ENCODE results near the gene SEC31B. TPM values are rescaled to one million over a fixed set of nuclear protein-coding genes. Genes with fewer than 3 reads are reported as not detected.
A peak's percentile ranks its signal among the peaks of the same experiment; 100 is the strongest.

Gene SEC31B
- polyA plus RNA-seq: under 1 TPM in 2 of 3 donors, not detected in 1; 0.18 to 0.57 TPM

GRCh38 chr10:100519311-100520051 is at the start of gene SEC31B:
Gene SEC31B (minus strand): TSS chr10:100519861. CDS start chr10:100516952, 2,909 bp downstream.
- Mint-ChIP-seq H3K27ac (no peak within 1 kb of the TSS), H3K36me3 (peaks cover 13 to 34% (median 18%) of the 10 kb centered on the region in 3 donors), H3K4me1 (peaks cover 9 to 20% of the 10 kb centered on the region in 2 donors), H3K27me3 (ENCODE audit: low read depth in 3 of 3) (peaks cover 0 to 6% (median 0%) of the 10 kb centered on the region in 3 donors), H3K4me3 (peak within 1 kb of the TSS in 1 of 5 donors; percentile 46), H3K9me3 (no peaks in the 10 kb centered on the region)
- no peak for DNase-seq

GRCh38 chr10:100568912-100569311 is 49.3 kb upstream of the SEC31B start:
- Mint-ChIP-seq H3K4me3 (no peak overlapping the region), H3K4me1 (no peaks in the 10 kb centered on the region), H3K36me3 (no peaks in the 10 kb centered on the region), H3K9me3 (no peaks in the 10 kb centered on the region), H3K27me3 (ENCODE audit: low read depth in 3 of 3) (peaks cover 5 to 15% (median 7%) of the 10 kb centered on the region in 3 donors), H3K27ac (no peak overlapping the region)
- DNase-seq: no peak

DNA sequence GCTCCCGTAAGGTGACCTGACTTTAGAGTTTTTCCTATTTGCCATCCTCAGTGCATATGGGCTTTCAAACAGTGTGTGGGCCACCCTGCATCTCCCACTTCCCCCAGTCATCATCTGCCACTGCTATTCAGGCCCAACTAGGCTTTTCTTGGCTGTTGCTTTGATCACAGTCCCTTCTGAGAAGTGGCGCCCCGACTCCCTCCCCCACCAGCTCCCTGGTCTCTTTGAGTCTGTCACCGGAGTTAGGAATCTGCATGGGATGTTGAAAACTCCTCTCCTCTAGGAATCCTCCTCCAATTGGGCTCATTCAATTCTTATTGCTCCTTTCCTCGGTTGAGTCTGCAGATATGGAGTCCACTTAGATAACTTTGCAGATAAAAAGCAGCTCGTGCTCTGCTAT is 48.2 kb upstream of the SEC31B start:
- no peaks in the 10 kb centered on the region for H3K36me3 Mint-ChIP-seq
- peaks cover 4 to 17% (median 6%) of the 10 kb centered on the region in 3 donors for H3K27me3 Mint-ChIP-seq (ENCODE audit: low read depth in 3 of 3)
- no peak overlapping the region for H3K27ac Mint-ChIP-seq
- peaks cover 0 to 4% of the 10 kb centered on the region in 2 donors for H3K4me1 Mint-ChIP-seq
- no peak for DNase-seq
- H3K9me3 Mint-ChIP-seq: no peaks in the 10 kb centered on the region
- H3K4me3 Mint-ChIP-seq: no peak overlapping the region

- H3K4me3 Mint-ChIP-seq: no peak overlapping the region
- peaks cover 0 to 6% of the 10 kb centered on the region in 2 donors for H3K4me1 Mint-ChIP-seq
- no peaks in the 10 kb centered on the region for H3K36me3 Mint-ChIP-seq
- DNase-seq: no peak
- H3K27me3 Mint-ChIP-seq (ENCODE audit: low read depth in 3 of 3): peaks cover 2 to 18% (median 6%) of the 10 kb centered on the region in 3 donors
- no peaks in the 10 kb centered on the region for H3K9me3 Mint-ChIP-seq
- H3K27ac Mint-ChIP-seq: no peak overlapping the region
These were observed 47.6 kb upstream of the SEC31B start for GRCh38 chr10:100567249-100567648.

- peaks cover 6 to 18% (median 6%) of the 10 kb centered on the region in 3 donors for H3K27me3 Mint-ChIP-seq (ENCODE audit: low read depth in 3 of 3)
- no peak for DNase-seq
- H3K9me3 Mint-ChIP-seq: no peaks in the 10 kb centered on the region
- peaks cover 5 to 12% of the 10 kb centered on the region in 2 donors for H3K4me1 Mint-ChIP-seq
- no peak overlapping the region for H3K27ac Mint-ChIP-seq
- H3K4me3 Mint-ChIP-seq: no peak overlapping the region
- H3K36me3 Mint-ChIP-seq: no peaks in the 10 kb centered on the region
These were observed 46.9 kb upstream of the SEC31B start for GRCh38 chr10:100566561-100566960.

DNA sequence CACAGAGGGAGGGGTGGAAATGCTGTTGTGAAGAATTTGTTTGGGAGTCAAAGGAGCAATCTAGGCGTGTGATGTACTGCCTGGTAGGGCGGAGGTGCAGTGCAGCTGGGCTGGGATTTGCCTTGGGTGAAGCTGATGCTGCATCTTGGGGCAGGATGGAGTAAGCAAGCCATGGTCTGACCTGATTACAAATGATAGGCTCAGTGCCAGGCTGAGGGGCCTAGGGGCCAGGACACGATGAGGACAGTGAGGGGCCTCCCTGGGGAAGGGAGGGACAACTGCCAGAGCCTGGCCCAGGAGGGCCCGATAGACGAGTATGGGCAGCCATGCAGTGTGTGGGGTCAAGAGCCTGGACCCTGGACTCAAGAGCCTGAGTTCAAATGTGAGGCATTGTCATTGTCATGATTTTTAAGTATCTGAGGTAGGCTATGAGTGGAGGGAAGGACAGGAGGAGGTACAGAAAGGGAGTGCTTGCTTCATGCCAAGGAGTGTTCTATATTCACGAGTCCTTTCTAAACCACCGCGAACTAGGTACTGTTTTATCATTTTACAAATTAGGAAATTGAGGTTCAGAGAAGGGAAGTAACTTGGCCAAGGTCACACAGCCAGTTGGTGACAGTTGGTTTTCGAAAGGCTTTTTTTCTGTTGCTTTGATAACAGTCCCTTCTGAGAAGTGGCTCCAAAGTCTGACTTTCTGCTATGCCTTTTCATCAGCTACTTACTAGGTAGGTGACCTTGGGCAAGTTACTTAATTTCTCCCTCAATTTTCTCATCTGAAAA is 45.7 kb upstream of the SEC31B start:
- peaks cover 6 to 20% (median 6%) of the 10 kb centered on the region in 3 donors for H3K27me3 Mint-ChIP-seq (ENCODE audit: low read depth in 3 of 3)
- H3K27ac Mint-ChIP-seq: no peak overlapping the region
- no peak overlapping the region for H3K4me3 Mint-ChIP-seq
- no peak for DNase-seq
- H3K36me3 Mint-ChIP-seq: peaks cover 0 to 4% (median 3%) of the 10 kb centered on the region in 3 donors
- no peaks in the 10 kb centered on the region for H3K9me3 Mint-ChIP-seq
- peaks cover 17 to 23% of the 10 kb centered on the region in 2 donors for H3K4me1 Mint-ChIP-seq

GRCh38 chr10:100562008-100562672 is 42.5 kb upstream of the SEC31B start:
- Mint-ChIP-seq H3K4me3 (peak overlapping the region; percentile 45 to 75 (median 64)), H3K4me1 (peaks cover 18 to 24% of the 10 kb centered on the region in 2 donors), H3K27me3 (ENCODE audit: low read depth in 3 of 3) (peaks cover 2 to 19% (median 6%) of the 10 kb centered on the region in 3 donors), H3K36me3 (peaks cover 11 to 16% (median 13%) of the 10 kb centered on the region in 3 donors), H3K9me3 (no peaks in the 10 kb centered on the region), H3K27ac (peak overlapping the region in 1 of 6 donors; percentile 17)
- peak; percentile 65 to 68 (median 67) for DNase-seq

DNA sequence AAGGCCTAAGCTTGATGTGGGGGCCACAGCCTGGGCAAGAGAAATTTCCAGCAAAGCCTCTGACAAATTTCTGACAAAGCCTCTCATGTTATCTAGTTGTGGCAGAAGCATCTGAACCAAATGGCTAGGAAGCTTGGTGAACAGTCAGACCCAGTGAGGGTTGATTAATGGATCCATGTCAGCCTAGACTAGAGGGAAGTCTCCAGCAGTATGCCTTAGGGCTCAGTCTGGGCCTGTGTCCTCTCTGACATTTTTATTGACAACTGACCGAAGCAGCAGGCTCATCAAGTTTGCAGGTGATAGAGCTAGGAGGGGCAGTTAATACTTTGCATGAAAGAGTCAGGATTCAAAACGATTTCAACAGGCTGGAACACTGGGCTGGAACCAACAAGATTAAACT is 41.3 kb upstream of the SEC31B start:
- DNase-seq: no peak
- peak overlapping the region; percentile 25 to 75 (median 50) for H3K4me3 Mint-ChIP-seq
- peaks cover 15 to 22% (median 19%) of the 10 kb centered on the region in 3 donors for H3K36me3 Mint-ChIP-seq
- peak overlapping the region in 1 of 6 donors; percentile 74 for H3K27ac Mint-ChIP-seq
- H3K27me3 Mint-ChIP-seq (ENCODE audit: low read depth in 3 of 3): peaks cover 0 to 13% (median 6%) of the 10 kb centered on the region in 3 donors
- no peaks in the 10 kb centered on the region for H3K9me3 Mint-ChIP-seq
- H3K4me1 Mint-ChIP-seq: peaks cover 18 to 24% of the 10 kb centered on the region in 2 donors

DNA sequence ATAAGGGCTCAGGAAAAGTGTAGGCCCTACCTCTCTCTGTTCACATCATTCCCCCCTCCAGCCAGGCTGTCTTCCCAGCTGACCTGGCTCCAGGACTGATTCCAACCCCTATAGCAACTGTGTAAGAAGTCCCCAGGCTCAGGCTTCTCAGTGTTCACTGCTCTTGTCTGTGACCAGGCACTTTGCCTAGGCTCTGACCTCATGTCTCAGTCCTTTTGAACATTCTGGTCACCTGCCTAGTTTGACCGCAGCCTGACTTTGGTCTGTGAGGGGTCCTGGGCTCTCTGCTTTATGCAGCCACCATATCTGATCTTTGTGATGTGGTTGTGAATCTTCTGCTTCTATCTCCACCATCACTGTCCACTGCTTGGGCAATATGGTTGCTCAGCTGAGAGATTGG is 40.6 kb upstream of the SEC31B start:
- H3K36me3 Mint-ChIP-seq: peaks cover 20 to 22% (median 20%) of the 10 kb centered on the region in 3 donors
- H3K27me3 Mint-ChIP-seq (ENCODE audit: low read depth in 3 of 3): peaks cover 0 to 11% (median 6%) of the 10 kb centered on the region in 3 donors
- peaks cover 18 to 24% of the 10 kb centered on the region in 2 donors for H3K4me1 Mint-ChIP-seq
- H3K9me3 Mint-ChIP-seq: no peaks in the 10 kb centered on the region
- H3K4me3 Mint-ChIP-seq: peak overlapping the region in 2 of 5 donors; percentile 5 to 67
- no peak overlapping the region for H3K27ac Mint-ChIP-seq
- DNase-seq: no peak

DNA sequence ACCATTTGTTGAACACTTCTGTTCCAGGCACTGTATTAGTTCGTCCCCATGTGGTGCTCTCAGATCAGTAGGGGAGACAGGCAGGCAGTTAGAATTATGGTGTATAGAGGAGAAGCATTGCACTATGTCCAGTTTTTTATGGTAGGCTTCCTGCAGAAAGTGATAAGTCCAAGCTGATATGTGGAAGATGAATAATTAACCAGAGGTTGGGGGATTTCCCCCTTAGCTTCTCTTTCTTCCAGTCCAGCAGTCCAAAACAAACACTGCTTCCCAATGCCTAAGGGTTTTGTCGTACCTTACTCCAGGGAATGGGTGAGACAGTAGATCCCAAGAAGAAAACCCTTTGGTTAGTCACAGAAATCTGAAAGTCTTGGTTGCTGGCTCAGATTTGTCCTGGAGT is 35.2 kb upstream of the SEC31B start:
- Mint-ChIP-seq H3K4me1 (no peaks in the 10 kb centered on the region), H3K9me3 (no peaks in the 10 kb centered on the region), H3K4me3 (no peak overlapping the region), H3K27me3 (ENCODE audit: low read depth in 3 of 3) (no peaks in the 10 kb centered on the region), H3K36me3 (peaks cover 16 to 37% (median 24%) of the 10 kb centered on the region in 3 donors), H3K27ac (no peak overlapping the region)
- no peak for DNase-seq

- Mint-ChIP-seq H3K9me3 (no peaks in the 10 kb centered on the region), H3K27ac (no peak overlapping the region), H3K4me3 (no peak overlapping the region), H3K27me3 (ENCODE audit: low read depth in 3 of 3) (no peaks in the 10 kb centered on the region), H3K4me1 (no peaks in the 10 kb centered on the region), H3K36me3 (peaks cover 16 to 46% (median 27%) of the 10 kb centered on the region in 3 donors)
- DNase-seq: no peak
These were observed 34.3 kb upstream of the SEC31B start for GRCh38 chr10:100553929-100554328.

DNA sequence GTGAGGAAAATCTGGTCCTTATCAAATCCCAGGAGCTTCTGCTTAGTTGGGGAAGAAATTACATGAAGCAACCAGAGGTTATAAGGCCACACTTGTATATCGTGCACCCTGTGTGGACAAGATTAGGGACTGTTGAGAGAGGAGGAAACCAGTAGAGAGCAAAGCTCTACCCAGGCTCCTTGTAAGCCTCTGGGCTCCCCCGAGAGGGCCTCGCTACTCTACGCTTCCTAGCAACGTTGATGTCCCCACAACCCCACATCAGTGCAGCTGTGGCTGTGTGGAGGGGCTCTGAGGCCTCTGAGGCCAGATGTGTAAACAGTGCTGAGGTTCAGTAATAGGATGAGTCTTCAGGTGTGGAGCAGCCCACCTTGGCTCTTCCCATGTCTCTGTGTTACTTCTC is 32.1 kb upstream of the SEC31B start:
- Mint-ChIP-seq H3K4me1 (no peaks in the 10 kb centered on the region), H3K27ac (no peak overlapping the region), H3K36me3 (peaks cover 16 to 55% (median 33%) of the 10 kb centered on the region in 3 donors), H3K27me3 (ENCODE audit: low read depth in 3 of 3) (peaks cover 0 to 2% (median 0%) of the 10 kb centered on the region in 3 donors), H3K4me3 (no peak overlapping the region), H3K9me3 (no peaks in the 10 kb centered on the region)
- no peak for DNase-seq

GRCh38 chr10:100551196-100551595 is 31.5 kb upstream of the SEC31B start:
- peaks cover 19 to 59% (median 36%) of the 10 kb centered on the region in 3 donors for H3K36me3 Mint-ChIP-seq
- H3K4me1 Mint-ChIP-seq: no peaks in the 10 kb centered on the region
- H3K9me3 Mint-ChIP-seq: no peaks in the 10 kb centered on the region
- DNase-seq: no peak
- no peak overlapping the region for H3K4me3 Mint-ChIP-seq
- no peak overlapping the region for H3K27ac Mint-ChIP-seq
- H3K27me3 Mint-ChIP-seq (ENCODE audit: low read depth in 3 of 3): peaks cover 0 to 2% (median 0%) of the 10 kb centered on the region in 3 donors
